Body of pancreas (tissue), 4 donors: ENCODE data around the gene ALDH1A1. TPM values are rescaled to one million over a fixed set of nuclear protein-coding genes. Genes with fewer than 3 reads are reported as not detected.

Experiments
- ATAC-seq: fragments of 150-250 bp; one replicate; pipeline ENCODE4 v1.9.1; 2016
- DNase-seq, 4 donors: peaks; one replicate each; pipeline ENCODE4 v3.0.0-alpha.2; 2019
- H3K27ac ChIP-seq, 4 donors: fragments of 200-600 bp; sonication (generic); 1 replicate in 3 of 4; 2 replicates in 1 of 4; pipeline versions ENCODE4 v1.5.1 to v1.6.1; 2016 to 2019; ENCODE audit warnings: mild to moderate bottlenecking in 1 of 4, mixed read lengths in 1 of 4, moderate library complexity in 1 of 4
- H3K27me3 ChIP-seq, 2 donors: fragments of 200-600 bp; sonication (generic); one replicate each; pipeline ENCODE4 v1.6.0; 2016; ENCODE audit warnings: mild to moderate bottlenecking in 1 of 2
- H3K36me3 ChIP-seq, 2 donors: fragments of 200-600 bp; sonication (generic); replicated peaks in 1 of 2; 2 replicates each; pipeline ENCODE4 v1.5.1; 2016; ENCODE audit warnings: low read depth in 2 of 2; ENCODE audit not compliant: insufficient read depth in 1 of 2
- H3K4me1 ChIP-seq: fragments of 200-600 bp; sonication (generic); one replicate; pipeline ENCODE4 v1.6.0; 2016
- H3K4me3 ChIP-seq, 2 donors: fragments of 200-600 bp; sonication (generic); 1 replicate in 1 of 2; 2 replicates in 1 of 2; pipeline ENCODE4 v1.5.1; 2016 to 2019
- H3K9me3 ChIP-seq, 3 donors: fragments of 200-600 bp; sonication (generic); 1 replicate in 2 of 3; 2 replicates in 1 of 3; pipeline ENCODE4 v1.5.1; 2016
- POLR2A ChIP-seq, 3 donors: fragments of 450-650 bp; IDR thresholded peaks; one replicate each; pipeline ENCODE4 v1.6.1; 2016; ENCODE audit warnings: antibody characterized with exemption in 3 of 3, mild to moderate bottlenecking in 2 of 3
- WGBS, 2 donors: methylation state at CpG; one replicate each; pipeline ENCODE4 v1.1.5; 2017; 5-methylcytosine and 5-hydroxymethylcytosine counted together
- intact Hi-C: fragments of 100-400 bp; cut with DNase I; formaldehyde crosslinking; loops from one replicate; pipeline ENCODE4 v1.15.1; 2023
- total RNA-seq, 2 donors: library from RNA; depleted of rRNA; stranded (reverse); fragments of >200 nt; gene quantifications; one replicate each; pipeline ENCODE4 v1.1.0, GENCODE V29; 2016
- TF ChIP-seq, protein P1 (sequence below), 7 experiments: fragments of 450-650 bp in 4 of 7; fragments of 200-600 bp in 3 of 7; sonication (generic) in 3 of 7; IDR thresholded peaks; one replicate each; pipeline ENCODE4 v1.5.1; 2016 to 2019; ENCODE audit warnings: antibody characterized with exemption in 7 of 7

ALDH1A1 gene
- total RNA-seq, 2 donors from 2014 or later: 87.7 to 184 TPM

DNA sequence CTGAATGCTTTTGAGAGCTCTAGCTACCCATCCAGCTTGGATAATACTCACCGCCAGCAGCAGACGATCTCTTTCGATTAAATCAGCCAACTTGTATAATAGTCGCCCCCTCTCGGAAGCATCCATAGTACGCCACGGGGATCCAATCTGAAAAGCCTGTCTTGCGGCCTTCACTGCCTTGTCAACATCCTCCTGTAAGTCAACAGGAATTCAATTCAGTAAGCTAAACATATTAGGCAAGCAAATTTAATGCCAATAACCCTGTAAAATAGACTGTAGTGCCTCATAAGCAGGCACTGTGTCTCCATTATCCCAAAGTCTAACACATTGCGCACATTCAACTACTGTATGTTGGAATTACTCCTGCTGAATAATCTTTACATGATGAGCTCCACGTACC lies 22.0 kb downstream of the ALDH1A1 start:
- WGBS, 2 donors: 89 to 92% methylated on average over 10 of the region's 10 CpGs
- no peak overlapping the region for H3K4me3 ChIP-seq
- peak overlapping the region in 1 of 4 donors; percentile 22 for H3K27ac ChIP-seq
- no peaks in the 10 kb centered on the region for H3K27me3 ChIP-seq
- TF ChIP-seq POLR2A (IDR thresholded peaks at IDR 0.05): no peak
- TF ChIP-seq, protein P1, sequence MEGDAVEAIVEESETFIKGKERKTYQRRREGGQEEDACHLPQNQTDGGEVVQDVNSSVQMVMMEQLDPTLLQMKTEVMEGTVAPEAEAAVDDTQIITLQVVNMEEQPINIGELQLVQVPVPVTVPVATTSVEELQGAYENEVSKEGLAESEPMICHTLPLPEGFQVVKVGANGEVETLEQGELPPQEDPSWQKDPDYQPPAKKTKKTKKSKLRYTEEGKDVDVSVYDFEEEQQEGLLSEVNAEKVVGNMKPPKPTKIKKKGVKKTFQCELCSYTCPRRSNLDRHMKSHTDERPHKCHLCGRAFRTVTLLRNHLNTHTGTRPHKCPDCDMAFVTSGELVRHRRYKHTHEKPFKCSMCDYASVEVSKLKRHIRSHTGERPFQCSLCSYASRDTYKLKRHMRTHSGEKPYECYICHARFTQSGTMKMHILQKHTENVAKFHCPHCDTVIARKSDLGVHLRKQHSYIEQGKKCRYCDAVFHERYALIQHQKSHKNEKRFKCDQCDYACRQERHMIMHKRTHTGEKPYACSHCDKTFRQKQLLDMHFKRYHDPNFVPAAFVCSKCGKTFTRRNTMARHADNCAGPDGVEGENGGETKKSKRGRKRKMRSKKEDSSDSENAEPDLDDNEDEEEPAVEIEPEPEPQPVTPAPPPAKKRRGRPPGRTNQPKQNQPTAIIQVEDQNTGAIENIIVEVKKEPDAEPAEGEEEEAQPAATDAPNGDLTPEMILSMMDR (IDR thresholded peaks at IDR 0.05): no peak
- H3K4me1 ChIP-seq: peaks cover 66% of the 10 kb centered on the region
- ATAC-seq (no peak), DNase-seq (no peak)
- H3K9me3 ChIP-seq: no peaks in the 10 kb centered on the region
- H3K36me3 ChIP-seq: peaks cover 0 to 2% of the 10 kb centered on the region in 2 donors
- intact Hi-C loops: no loop called here

DNA sequence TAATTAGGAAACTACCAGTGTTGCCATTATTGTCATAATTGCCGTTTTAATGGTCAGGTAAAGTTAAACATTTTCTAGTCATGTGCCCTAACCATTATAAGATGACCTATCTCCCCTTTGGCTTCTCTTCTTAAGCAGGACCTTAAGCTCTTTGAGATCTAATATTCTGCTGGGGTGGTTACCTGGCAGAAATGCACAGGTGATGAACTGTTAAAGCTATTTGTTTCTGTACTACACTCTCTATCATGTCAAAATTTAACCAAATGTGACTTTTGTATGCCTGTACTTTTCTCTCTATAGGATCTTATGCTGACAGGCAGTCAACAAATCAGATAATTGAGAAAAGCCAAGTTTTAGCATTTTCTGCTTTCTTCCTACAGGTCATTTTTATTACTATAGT lies 23.3 kb downstream of the ALDH1A1 start:
- 71% methylated on average over 1 of the region's 1 CpG for WGBS, 2 donors
- no peaks in the 10 kb centered on the region for H3K9me3 ChIP-seq
- ATAC-seq (no peak), DNase-seq (no peak)
- peaks cover 54% of the 10 kb centered on the region for H3K4me1 ChIP-seq
- no peak for TF ChIP-seq POLR2A (IDR thresholded peaks at IDR 0.05)
- peak overlapping the region in 2 of 4 donors; percentile 4 to 15 for H3K27ac ChIP-seq
- peaks cover 0 to 6% of the 10 kb centered on the region in 2 donors for H3K36me3 ChIP-seq
- no peaks in the 10 kb centered on the region for H3K27me3 ChIP-seq
- intact Hi-C loops: no loop called here
- H3K4me3 ChIP-seq: no peak overlapping the region

GRCh38 chr9:72928042-72928507 lies 24.8 kb downstream of the ALDH1A1 start:
- Histone ChIP-seq H3K27me3 (no peaks in the 10 kb centered on the region), H3K4me3 (no peak overlapping the region), H3K4me1 (peaks cover 40% of the 10 kb centered on the region), H3K27ac (peak overlapping the region in 3 of 4 donors; percentile 4 to 50 (median 40)), H3K36me3 (peaks cover 0 to 15% of the 10 kb centered on the region in 2 donors), H3K9me3 (no peaks in the 10 kb centered on the region)
- WGBS, 2 donors: 31 to 38% methylated on average over 4 of the region's 4 CpGs
- peak; percentile 47 for ATAC-seq
- intact Hi-C loops: no loop called here
- TF ChIP-seq, protein P1 (IDR thresholded peaks at IDR 0.05): no peak
- no peak for TF ChIP-seq POLR2A (IDR thresholded peaks at IDR 0.05)
- no peak for DNase-seq

DNA sequence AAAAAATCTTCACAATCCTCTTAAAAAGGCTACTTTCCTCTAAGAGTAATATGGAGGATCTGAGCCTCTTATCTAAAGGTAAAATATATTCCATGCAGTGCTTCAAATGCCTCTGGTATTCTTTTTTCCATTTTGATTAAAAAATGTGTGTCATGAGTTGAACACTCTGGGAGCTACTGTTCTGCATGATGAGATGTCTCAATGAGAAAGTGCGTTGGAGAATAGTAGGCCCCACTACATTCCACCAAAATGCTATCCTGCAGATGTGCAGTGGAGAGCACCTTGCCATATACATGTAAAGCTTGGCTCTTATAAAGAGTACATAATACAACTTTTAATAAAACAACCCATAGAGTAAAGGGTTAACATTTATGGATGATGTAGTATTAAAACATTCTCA lies 26.3 kb downstream of the ALDH1A1 start:
- peaks cover 0 to 16% of the 10 kb centered on the region in 2 donors for H3K36me3 ChIP-seq
- H3K4me1 ChIP-seq: peaks cover 25% of the 10 kb centered on the region
- WGBS, 2 donors: 92 to 100% methylated on average over 1 of the region's 1 CpG
- H3K4me3 ChIP-seq: no peak overlapping the region
- peak overlapping the region in 1 of 4 donors; percentile 72 for H3K27ac ChIP-seq
- intact Hi-C loops: no loop called here
- no peaks in the 10 kb centered on the region for H3K27me3 ChIP-seq
- ATAC-seq (no peak), DNase-seq (no peak)
- H3K9me3 ChIP-seq: no peaks in the 10 kb centered on the region
- TF ChIP-seq POLR2A (IDR thresholded peaks at IDR 0.05): no peak
- TF ChIP-seq, protein P1 (IDR thresholded peaks at IDR 0.05): no peak

GRCh38 chr9:72925891-72926290 lies 27.0 kb downstream of the ALDH1A1 start:
- H3K4me3 ChIP-seq: no peak overlapping the region
- DNase-seq (no peak), ATAC-seq (no peak)
- peaks cover 0 to 16% of the 10 kb centered on the region in 2 donors for H3K36me3 ChIP-seq
- 35 to 60% methylated on average over 1 of the region's 1 CpG for WGBS, 2 donors
- no peaks in the 10 kb centered on the region for H3K9me3 ChIP-seq
- H3K27ac ChIP-seq: peak overlapping the region in 2 of 4 donors; percentile 37 to 72
- no peaks in the 10 kb centered on the region for H3K27me3 ChIP-seq
- H3K4me1 ChIP-seq: peaks cover 21% of the 10 kb centered on the region
- TF ChIP-seq, protein P1 (IDR thresholded peaks at IDR 0.05): no peak
- no peak for TF ChIP-seq POLR2A (IDR thresholded peaks at IDR 0.05)
- intact Hi-C loops: no loop called here
